MCF 10A (cell line): ENCODE data around the gene LHFPL2. TPM values are rescaled to one million over a fixed set of nuclear protein-coding genes. Genes with fewer than 3 reads are reported as not detected.

Source experiments
- BruUV-seq: library from RNA; stranded (reverse); fragments of 400-500 nt; replicated peaks from 2 replicates; lab custom pipeline; 2021; lab: Mats Ljungman, UMichigan
- CTCF ChIA-PET: fragments of 300-600 bp; sonication (Branson Sonifier 250); formaldehyde crosslinking; extraction: SDS; loops from one replicate; lab custom pipeline; 2021; ENCODE audit warnings: antibody characterized with exemption, inconsistent platforms; lab: Yijun Ruan, JAX
- POLR2A ChIA-PET: fragments of 300-600, 350-650 bp; sonication (Branson Sonifier 250); formaldehyde crosslinking; extraction: SDS; loops from one replicate; lab custom pipeline; 2020; ENCODE audit warnings: antibody characterized with exemption, inconsistent platforms; lab: Yijun Ruan, JAX
- DNase-seq: peaks from one replicate; pipeline ENCODE4 v3.0.0-alpha.2; 2018; ENCODE audit not compliant: unreplicated experiment
- H3K27ac Mint-ChIP-seq: one replicate; pipeline ENCODE4 v1.8.0; 2022; ENCODE audit warnings: mild to moderate bottlenecking, low read depth, mixed read lengths; ENCODE audit not compliant: unreplicated experiment
- H3K27me3 Mint-ChIP-seq: one replicate; pipeline ENCODE4 v1.8.0; 2022; ENCODE audit warnings: mixed read lengths; ENCODE audit not compliant: insufficient read depth, unreplicated experiment
- H3K36me3 Mint-ChIP-seq: one replicate; pipeline ENCODE4 v1.8.0; 2022; ENCODE audit warnings: mild to moderate bottlenecking, moderate library complexity, mixed read lengths; ENCODE audit not compliant: insufficient read depth, unreplicated experiment
- H3K4me1 Mint-ChIP-seq: one replicate; pipeline ENCODE4 v1.8.0; 2022; ENCODE audit warnings: mixed read lengths; ENCODE audit not compliant: insufficient read depth, unreplicated experiment
- H3K4me3 Mint-ChIP-seq: one replicate; pipeline ENCODE4 v1.8.0; 2022; ENCODE audit warnings: mild to moderate bottlenecking, moderate library complexity, mixed read lengths; ENCODE audit not compliant: unreplicated experiment
- H3K9me3 Mint-ChIP-seq: one replicate; pipeline ENCODE4 v1.8.0; 2022; ENCODE audit warnings: mixed read lengths; ENCODE audit not compliant: unreplicated experiment
- intact Hi-C: fragments of 100-400 bp; cut with micrococcal nuclease; formaldehyde crosslinking; loops from 2 replicates; pipeline ENCODE4 v1.14.1; 2022
- total RNA-seq: library from RNA; stranded (reverse); gene quantifications from 2 replicates; pipeline ENCODE4 v1.2.3, GENCODE V29; 2022
- TF ChIP-seq, protein P1 (sequence below): fragments of 200-600 bp; IDR thresholded peaks from one replicate; pipeline ENCODE4 v1.8.0; 2022; ENCODE audit warnings: antibody characterized with exemption, mild to moderate bottlenecking; ENCODE audit not compliant: unreplicated experiment

LHFPL2 gene
- total RNA-seq, 1 experiment from 2014 or later = 45.9 TPM

DNA sequence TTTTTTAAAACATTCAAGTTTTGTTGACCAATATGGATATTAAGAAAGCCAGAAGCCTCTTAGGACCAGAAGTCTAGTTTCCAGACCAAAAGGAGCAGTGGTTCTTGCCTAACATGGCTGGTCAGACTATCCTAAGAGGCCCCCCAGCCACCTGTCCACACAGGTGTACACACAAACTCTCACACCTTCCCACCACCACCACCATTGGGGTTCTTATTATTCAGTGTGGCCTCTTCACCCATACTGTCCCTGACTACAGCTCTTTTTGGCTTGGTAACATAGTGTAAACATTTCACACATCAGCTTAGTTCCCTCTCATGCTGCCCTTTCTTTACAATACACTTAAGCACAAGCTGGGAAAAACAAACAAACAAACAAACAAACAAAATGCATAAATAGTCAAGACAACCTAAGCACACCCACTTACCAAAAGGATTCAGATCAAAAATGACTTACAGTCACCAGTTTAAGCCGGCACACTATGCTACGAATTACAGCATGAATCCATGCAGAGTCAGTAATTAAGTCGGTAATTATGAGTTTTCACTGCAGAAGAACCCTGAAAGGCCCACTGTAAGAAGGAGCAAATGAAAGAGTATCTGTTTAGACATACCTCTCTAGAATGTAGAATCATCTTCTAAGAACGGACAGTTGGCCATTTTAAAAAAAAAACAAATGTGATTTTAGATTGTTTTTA is 9.5 kb downstream of the LHFPL2 start:
- H3K4me1 Mint-ChIP-seq = peaks cover 44% of the 10 kb centered on the region
- H3K27me3 Mint-ChIP-seq = no peaks in the 10 kb centered on the region
- POLR2A ChIA-PET = interaction anchor here (0.7 to 5.5 kb wide), 12 partner anchors 9 to 301 kb away, joined by 3 to 40 read pairs (median 4); partner anchors contain the start of gene LHFPL2
- CTCF ChIA-PET = interaction anchor here (0.6 kb wide), 1 partner anchor 74 kb away, joined by 3 read pairs; no protein-coding TSS in a partner anchor
- H3K4me3 Mint-ChIP-seq = peak overlapping the region; percentile 15
- TF ChIP-seq, protein P1, sequence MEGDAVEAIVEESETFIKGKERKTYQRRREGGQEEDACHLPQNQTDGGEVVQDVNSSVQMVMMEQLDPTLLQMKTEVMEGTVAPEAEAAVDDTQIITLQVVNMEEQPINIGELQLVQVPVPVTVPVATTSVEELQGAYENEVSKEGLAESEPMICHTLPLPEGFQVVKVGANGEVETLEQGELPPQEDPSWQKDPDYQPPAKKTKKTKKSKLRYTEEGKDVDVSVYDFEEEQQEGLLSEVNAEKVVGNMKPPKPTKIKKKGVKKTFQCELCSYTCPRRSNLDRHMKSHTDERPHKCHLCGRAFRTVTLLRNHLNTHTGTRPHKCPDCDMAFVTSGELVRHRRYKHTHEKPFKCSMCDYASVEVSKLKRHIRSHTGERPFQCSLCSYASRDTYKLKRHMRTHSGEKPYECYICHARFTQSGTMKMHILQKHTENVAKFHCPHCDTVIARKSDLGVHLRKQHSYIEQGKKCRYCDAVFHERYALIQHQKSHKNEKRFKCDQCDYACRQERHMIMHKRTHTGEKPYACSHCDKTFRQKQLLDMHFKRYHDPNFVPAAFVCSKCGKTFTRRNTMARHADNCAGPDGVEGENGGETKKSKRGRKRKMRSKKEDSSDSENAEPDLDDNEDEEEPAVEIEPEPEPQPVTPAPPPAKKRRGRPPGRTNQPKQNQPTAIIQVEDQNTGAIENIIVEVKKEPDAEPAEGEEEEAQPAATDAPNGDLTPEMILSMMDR = no peak
- DNase-seq = no peak
- peak overlapping the region; percentile 89 for H3K27ac Mint-ChIP-seq
- no peaks in the 10 kb centered on the region for H3K9me3 Mint-ChIP-seq
- intact Hi-C loops = loop anchor here (1.0 to 5.0 kb wide), 2 partner anchors 42 to 60 kb away; no protein-coding TSS in a partner anchor
- TSS peak; percentile 47 for BruUV-seq
- peaks cover 14% of the 10 kb centered on the region for H3K36me3 Mint-ChIP-seq

DNA sequence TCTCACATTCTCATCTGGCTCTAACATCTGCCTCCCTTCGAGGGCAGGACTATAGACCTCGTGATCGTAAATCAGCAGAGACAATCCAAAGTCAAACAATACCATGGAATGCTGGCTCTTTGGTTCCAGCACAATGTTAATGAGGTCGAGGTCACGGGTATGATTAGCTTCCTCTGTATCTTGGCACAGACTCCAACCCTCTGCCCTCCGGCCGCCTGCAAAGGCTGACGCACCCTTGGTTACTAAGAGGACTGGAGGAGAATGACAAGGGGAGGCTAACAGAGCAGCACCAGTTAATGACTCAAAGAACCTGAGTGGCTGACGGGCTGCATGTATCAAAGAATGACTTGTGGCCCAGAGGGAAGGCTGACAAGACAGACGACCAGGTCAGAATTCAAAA is 10.1 kb downstream of the LHFPL2 start:
- POLR2A ChIA-PET = interaction anchor here (0.6 to 5.5 kb wide), 16 partner anchors 9 to 348 kb away, joined by 3 to 40 read pairs (median 4); partner anchors contain the start of gene LHFPL2
- DNase-seq = peak; percentile 98
- intact Hi-C loops = loop anchor here (1.0 to 5.0 kb wide), 2 partner anchors 41 to 61 kb away; no protein-coding TSS in a partner anchor
- Mint-ChIP-seq H3K9me3 (no peaks in the 10 kb centered on the region), H3K4me3 (peak overlapping the region; percentile 38), H3K36me3 (peaks cover 12% of the 10 kb centered on the region), H3K27ac (peak overlapping the region; percentile 89), H3K27me3 (no peaks in the 10 kb centered on the region), H3K4me1 (peaks cover 43% of the 10 kb centered on the region)
- BruUV-seq = no TSS peak
- CTCF ChIA-PET = interaction anchor here (1.4 to 2.4 kb wide), 3 partner anchors 8 to 21 kb away, joined by 4 to 9 read pairs (median 6); no protein-coding TSS in a partner anchor
- TF ChIP-seq, protein P1 = no peak

DNA sequence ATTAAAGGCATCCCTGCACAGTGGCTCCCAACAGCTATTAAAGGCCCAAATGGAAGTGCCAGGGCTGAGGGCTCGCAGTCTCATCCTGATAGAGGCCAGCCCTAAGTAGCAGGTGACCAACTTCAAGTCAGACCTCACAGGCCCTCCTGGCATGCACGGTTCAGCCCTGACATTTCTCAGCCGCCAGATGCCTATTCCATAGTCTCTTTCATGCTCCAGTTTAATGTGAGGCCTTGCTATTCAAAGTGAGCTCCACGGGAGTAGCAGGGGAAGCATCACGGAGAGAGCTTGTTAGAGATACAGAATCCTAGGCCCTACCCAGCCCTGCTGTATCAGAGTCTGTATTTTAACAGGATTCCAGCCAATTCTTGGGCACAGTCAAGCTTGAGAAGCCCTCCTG is 11.1 kb downstream of the LHFPL2 start:
- BruUV-seq = no TSS peak
- Mint-ChIP-seq H3K4me1 (peaks cover 37% of the 10 kb centered on the region), H3K36me3 (peaks cover 14% of the 10 kb centered on the region), H3K27me3 (no peaks in the 10 kb centered on the region), H3K9me3 (no peaks in the 10 kb centered on the region), H3K27ac (peak overlapping the region; percentile 89), H3K4me3 (no peak overlapping the region)
- ChIA-PET CTCF (interaction anchor here (0.7 to 2.4 kb wide), 9 partner anchors 9 to 321 kb away, joined by 3 to 9 read pairs (median 4); no protein-coding TSS in a partner anchor), POLR2A (interaction anchor here (0.6 to 5.5 kb wide), 10 partner anchors 8 to 370 kb away, joined by 3 to 40 read pairs (median 4); partner anchors contain the start of gene LHFPL2)
- DNase-seq = no peak
- intact Hi-C loops = loop anchor here (5.0 kb wide), 1 partner anchor 40 kb away; no protein-coding TSS in a partner anchor
- TF ChIP-seq, protein P1 = no peak

DNA sequence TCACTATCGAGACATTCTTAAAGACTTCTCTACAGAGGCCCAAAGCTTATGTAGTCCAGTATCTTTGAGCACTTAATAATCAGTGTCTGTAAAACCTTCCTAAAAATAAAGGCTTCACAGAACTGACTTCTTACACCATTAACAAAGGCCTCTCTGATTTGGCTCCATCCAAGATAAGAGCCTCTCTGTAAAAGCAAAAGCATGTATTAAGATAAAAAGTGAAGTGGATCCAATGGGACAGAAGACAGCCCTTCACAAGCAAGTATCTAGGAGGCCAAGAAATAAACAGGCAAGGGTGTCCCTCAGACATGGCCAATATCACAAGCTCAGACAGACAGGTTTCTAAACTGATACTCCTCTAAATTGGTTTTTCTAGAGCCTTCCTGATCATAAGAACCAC is 11.9 kb downstream of the LHFPL2 start:
- Mint-ChIP-seq H3K27ac (no peak overlapping the region), H3K27me3 (no peaks in the 10 kb centered on the region), H3K9me3 (no peaks in the 10 kb centered on the region), H3K4me1 (peaks cover 31% of the 10 kb centered on the region), H3K36me3 (peaks cover 22% of the 10 kb centered on the region), H3K4me3 (no peak overlapping the region)
- POLR2A ChIA-PET = interaction anchor here (0.7 to 5.5 kb wide), 6 partner anchors 11 to 348 kb away, joined by 3 to 40 read pairs (median 3); partner anchors contain the start of gene LHFPL2
- CTCF ChIA-PET = interaction anchor here (0.5 to 2.4 kb wide), 10 partner anchors 10 to 383 kb away, joined by 3 to 9 read pairs (median 4); partner anchors contain the start of gene ARSB
- no TSS peak for BruUV-seq
- TF ChIP-seq, protein P1 = no peak
- intact Hi-C loops = loop anchor here (5.0 kb wide), 1 partner anchor 39 kb away; no protein-coding TSS in a partner anchor
- no peak for DNase-seq
